DOHH2 (cell line): Measurements from ENCODE around the gene TPRG1L.

Experiments
- CTCF ChIP-seq: fragments of 200-600 bp; sonication (generic); IDR thresholded peaks from one replicate; pipeline ENCODE4 v1.5.1; 2014; ENCODE audit warnings: antibody characterized with exemption, mild to moderate bottlenecking, low read depth, low read length; ENCODE audit not compliant: poor library complexity, severe bottlenecking
- EZH2phosphoT487 ChIP-seq: fragments of 200-600 bp; sonication (generic); IDR thresholded peaks from 2 replicates; pipeline ENCODE4 v1.6.1; 2017; ENCODE audit warnings: borderline replicate concordance, mild to moderate bottlenecking, antibody characterized with exemption, low read length, moderate library complexity, mixed read lengths

- no peak for TF ChIP-seq CTCF
- TF ChIP-seq EZH2phosphoT487 = no peak
Measured at GRCh38 chr1:3640121-3640837, 15.5 kb downstream of the TPRG1L start.
